Gastrocnemius medialis (tissue), 4 donors: Measurements from ENCODE around the gene PRDM5. TPM values are rescaled to one million over a fixed set of nuclear protein-coding genes. Genes with fewer than 3 reads are reported as not detected.

Source experiments
- ATAC-seq, 2 donors: fragments of 150-250 bp; one replicate each; pipeline ENCODE4 v1.9.1; 2016
- DNase-seq, 2 donors: peaks; one replicate each; pipeline ENCODE4 v3.0.0-alpha.2; 2019
- H3K27ac ChIP-seq, 4 donors: fragments of 200-600 bp; sonication (generic); 1 replicate in 1 of 4; 2 replicates in 3 of 4; pipeline ENCODE4 v1.5.1; 2016 to 2018; ENCODE audit warnings: mild to moderate bottlenecking in 2 of 4, moderate library complexity in 1 of 4
- H3K27me3 ChIP-seq, 3 donors: fragments of 200-600 bp; sonication (generic) in 2 of 3; 1 replicate in 1 of 3; 2 replicates in 2 of 3; pipeline versions ENCODE4 v1.5.1 to v1.6.0; 2016 to 2019; ENCODE audit warnings: mild to moderate bottlenecking in 1 of 3, moderate library complexity in 1 of 3
- H3K36me3 ChIP-seq, 2 donors: fragments of 200-600 bp; sonication (generic) in 1 of 2; one replicate each; pipeline ENCODE4 v1.5.1; 2017 to 2018
- H3K4me1 ChIP-seq, 2 donors: fragments of 200-600 bp; sonication (generic) in 1 of 2; one replicate each; pipeline ENCODE4 v1.5.1; 2016 to 2017; ENCODE audit warnings: mild to moderate bottlenecking in 2 of 2
- H3K4me3 ChIP-seq, 4 donors: fragments of 200-600 bp; sonication (generic) in 3 of 4; 1 replicate in 1 of 4; 2 replicates in 3 of 4; pipeline ENCODE4 v1.5.1; 2016 to 2019; ENCODE audit warnings: mild to moderate bottlenecking in 2 of 4
- H3K9me3 ChIP-seq, 3 donors: fragments of 200-600 bp; sonication (generic) in 2 of 3; 1 replicate in 1 of 3; 2 replicates in 2 of 3; pipeline ENCODE4 v1.5.1; 2016 to 2019
- CTCF ChIP-seq, 5 experiments: fragments of 450-650 bp in 3 of 5; fragments of 200-600 bp in 2 of 5; sonication (generic) in 2 of 5; IDR thresholded peaks in 4 of 5; conservative IDR thresholded peaks in 1 of 5; 1 replicate in 4 of 5; 2 replicates in 1 of 5; pipeline ENCODE4 v1.5.1; 2016 to 2019; ENCODE audit warnings: antibody characterized with exemption in 5 of 5, mild to moderate bottlenecking in 3 of 5, moderate library complexity in 3 of 5
- POLR2A ChIP-seq, 2 donors: fragments of 450-650 bp; IDR thresholded peaks; one replicate each; pipeline ENCODE4 v1.6.1; 2017; ENCODE audit warnings: antibody characterized with exemption in 2 of 2, mild to moderate bottlenecking in 2 of 2, moderate library complexity in 2 of 2
- in situ Hi-C, 4 donors: fragments of 200-750 bp; cut with MboI; loops; one replicate each; pipeline versions ENCODE4 v1.15.0 to v1.8.0; 2017; ENCODE audit warnings: low sequenced_read_pairs in 4 of 4
- intact Hi-C: fragments of 100-400 bp; cut with DNase I; formaldehyde crosslinking; loops from one replicate; pipeline ENCODE4 v1.15.1; 2023; ENCODE audit warnings: low total_unique reads
- total RNA-seq, 4 donors: library from RNA; depleted of rRNA; stranded (reverse); fragments of >200 nt; gene quantifications; one replicate each; pipeline versions ENCODE4 v1.1.0 to v1.2.3, GENCODE V29; 2016

Gene PRDM5
- total RNA-seq, 4 donors from 2014 or later, result 1.3 to 2.3 (median 1.6) TPM

DNA sequence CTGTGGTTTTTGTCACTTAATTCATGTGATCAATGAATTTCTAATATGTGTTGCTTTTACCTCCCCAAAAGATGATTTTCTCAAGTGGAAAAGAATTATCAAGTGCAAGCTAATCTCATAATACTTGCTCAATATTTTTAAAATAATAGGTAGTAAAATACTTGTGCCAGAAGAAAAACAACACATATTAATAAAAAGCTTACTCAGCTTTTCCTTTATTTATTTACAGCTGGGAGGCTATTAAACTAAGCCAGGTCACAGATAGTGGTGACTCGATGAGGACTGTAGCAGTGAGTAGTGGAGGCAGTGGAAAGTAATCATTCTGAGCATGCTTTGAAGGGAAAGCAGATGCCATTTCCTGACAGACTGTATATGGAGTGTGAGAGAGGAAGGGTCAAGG, 96.1 kb downstream of the PRDM5 start:
- TF ChIP-seq CTCF (IDR thresholded peaks at IDR 0.05 in 4 of 5, conservative IDR thresholded peaks at IDR 0.05 in 1 of 5) (no peak), POLR2A (IDR thresholded peaks at IDR 0.05) (no peak)
- in situ Hi-C loops, result no loop called here
- Histone ChIP-seq H3K27ac (no peak overlapping the region), H3K27me3 (no peaks in the 10 kb centered on the region), H3K9me3 (no peaks in the 10 kb centered on the region), H3K4me1 (peaks cover 0 to 6% of the 10 kb centered on the region in 2 donors), H3K4me3 (no peak overlapping the region), H3K36me3 (no peaks in the 10 kb centered on the region)
- intact Hi-C loops, result no loop called here
- DNase-seq (no peak), ATAC-seq (no peak)

- DNase-seq, result no peak
- intact Hi-C loops (no loop called here), in situ Hi-C loops (no loop called here)
- no peaks in the 10 kb centered on the region for H3K36me3 ChIP-seq
- H3K9me3 ChIP-seq, result no peaks in the 10 kb centered on the region
- H3K4me3 ChIP-seq, result no peak overlapping the region
- peaks cover 0 to 2% of the 10 kb centered on the region in 2 donors for H3K4me1 ChIP-seq
- no peak overlapping the region for H3K27ac ChIP-seq
- no peak for ATAC-seq
- no peaks in the 10 kb centered on the region for H3K27me3 ChIP-seq
- TF ChIP-seq POLR2A (IDR thresholded peaks at IDR 0.05), result no peak
- no peak for TF ChIP-seq CTCF (IDR thresholded peaks at IDR 0.05 in 4 of 5, conservative IDR thresholded peaks at IDR 0.05 in 1 of 5)
These were observed 97.6 kb downstream of the PRDM5 start for GRCh38 chr4:120824946-120825345.

- H3K4me1 ChIP-seq, result no peaks in the 10 kb centered on the region
- in situ Hi-C loops (no loop called here), intact Hi-C loops (no loop called here)
- no peak overlapping the region for H3K4me3 ChIP-seq
- H3K27me3 ChIP-seq, result no peaks in the 10 kb centered on the region
- no peak for TF ChIP-seq POLR2A (IDR thresholded peaks at IDR 0.05)
- TF ChIP-seq CTCF (IDR thresholded peaks at IDR 0.05 in 4 of 5, conservative IDR thresholded peaks at IDR 0.05 in 1 of 5), result no peak
- H3K27ac ChIP-seq, result no peak overlapping the region
- ATAC-seq (no peak), DNase-seq (no peak)
- no peaks in the 10 kb centered on the region for H3K36me3 ChIP-seq
- no peaks in the 10 kb centered on the region for H3K9me3 ChIP-seq
These were observed 100.5 kb downstream of the PRDM5 start for GRCh38 chr4:120821977-120822376.

- Histone ChIP-seq H3K4me1 (no peaks in the 10 kb centered on the region), H3K27ac (no peak overlapping the region), H3K9me3 (no peaks in the 10 kb centered on the region), H3K4me3 (no peak overlapping the region), H3K36me3 (no peaks in the 10 kb centered on the region), H3K27me3 (no peaks in the 10 kb centered on the region)
- no peak for DNase-seq
- intact Hi-C loops, result no loop called here
- no peak for TF ChIP-seq CTCF (IDR thresholded peaks at IDR 0.05 in 4 of 5, conservative IDR thresholded peaks at IDR 0.05 in 1 of 5)
- TF ChIP-seq POLR2A (IDR thresholded peaks at IDR 0.05), result no peak
- ATAC-seq, result no peak
- in situ Hi-C loops, result no loop called here
These were observed 101.5 kb downstream of the PRDM5 start for GRCh38 chr4:120821029-120821428.

DNA sequence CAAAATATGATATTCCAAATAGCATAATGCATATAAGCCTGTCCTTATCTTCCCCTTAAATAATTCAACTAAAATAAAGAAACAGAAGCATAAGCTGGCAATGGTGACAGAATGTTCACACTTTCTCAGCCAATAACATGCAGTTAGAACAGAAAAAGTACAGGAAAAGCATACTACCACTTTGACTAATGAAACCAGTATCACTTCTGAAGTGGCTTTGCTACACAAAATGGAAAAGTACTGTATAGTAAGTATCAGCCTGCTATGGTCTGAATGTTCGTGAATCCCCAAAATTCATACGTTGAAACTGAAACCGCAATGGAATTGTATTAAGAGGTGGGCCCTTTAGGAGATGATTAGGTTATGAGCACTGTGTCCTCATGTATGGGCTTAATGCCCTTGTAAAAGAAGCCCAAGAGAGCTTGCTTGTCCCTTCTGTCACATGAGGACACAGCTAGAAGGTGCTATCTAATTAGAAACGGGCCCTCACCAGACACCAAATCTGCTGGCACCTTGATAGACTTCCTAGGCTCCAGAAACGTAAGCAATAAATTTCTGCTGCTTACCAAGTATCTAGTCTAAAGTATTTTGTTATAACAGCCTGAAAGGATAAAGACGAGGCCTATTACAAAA, 102.6 kb downstream of the PRDM5 start:
- H3K27ac ChIP-seq, result no peak overlapping the region
- no peak for TF ChIP-seq CTCF (IDR thresholded peaks at IDR 0.05 in 4 of 5, conservative IDR thresholded peaks at IDR 0.05 in 1 of 5)
- no peak for TF ChIP-seq POLR2A (IDR thresholded peaks at IDR 0.05)
- H3K27me3 ChIP-seq, result no peaks in the 10 kb centered on the region
- intact Hi-C loops, result no loop called here
- DNase-seq, result no peak
- H3K4me1 ChIP-seq, result no peaks in the 10 kb centered on the region
- H3K4me3 ChIP-seq, result no peak overlapping the region
- in situ Hi-C loops, result no loop called here
- H3K36me3 ChIP-seq, result no peaks in the 10 kb centered on the region
- ATAC-seq, result no peak
- no peaks in the 10 kb centered on the region for H3K9me3 ChIP-seq
